Smooth muscle cell of the brain vasculature (primary cell): ENCODE data around the gene NDUFA7.
"Not testable (repeated sequence)": the region's sequence is repeated elsewhere in the genome, so short reads cannot be mapped to it uniquely, and the experiment has no call there.

Experiments
- DNase-seq: peaks from one replicate; pipeline ENCODE4 v3.0.0-alpha.2; 2012; ENCODE audit warnings: low read depth, low spot score

NDUFA7 gene

DNA sequence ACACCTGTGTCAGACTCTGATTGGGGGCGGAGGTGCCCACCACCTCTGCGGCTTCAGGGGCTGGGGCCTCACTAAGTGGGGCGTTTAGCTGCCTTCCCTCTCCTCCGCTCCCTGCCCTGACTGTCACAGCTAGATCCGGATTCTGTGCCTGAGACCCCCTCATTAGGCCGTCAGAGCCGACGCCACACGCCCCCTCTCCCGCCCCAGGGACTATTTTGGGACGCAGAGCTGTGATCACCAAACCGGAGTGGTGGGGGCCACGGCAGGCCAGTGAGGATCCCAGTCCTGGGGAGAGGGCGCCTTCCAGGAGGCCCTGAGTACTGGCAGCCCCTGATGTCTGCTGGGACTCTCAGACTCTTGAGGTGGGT lies 21.1 kb upstream of the NDUFA7 start:
- DNase-seq = no peak

DNA sequence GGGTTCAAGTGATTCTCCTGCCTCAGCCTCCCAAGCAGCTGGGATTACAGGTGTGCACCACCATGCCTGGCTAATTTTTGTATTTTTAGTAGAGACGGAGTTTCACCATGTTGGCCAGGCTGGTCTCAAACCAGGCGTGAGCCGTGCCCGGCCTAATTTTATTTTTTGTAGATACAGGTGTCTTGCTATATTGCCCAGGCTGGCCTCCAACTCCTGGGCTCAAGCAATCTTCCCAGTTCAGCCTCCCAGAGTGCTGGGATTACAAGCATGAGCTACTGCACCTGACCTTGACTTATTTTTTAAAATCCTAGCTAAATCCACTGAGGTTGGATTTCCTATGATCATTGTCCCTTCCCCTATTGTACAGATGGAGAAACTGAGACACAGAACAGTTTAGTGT lies 20.3 kb upstream of the NDUFA7 start:
- not testable (repeated sequence) for DNase-seq

DNA sequence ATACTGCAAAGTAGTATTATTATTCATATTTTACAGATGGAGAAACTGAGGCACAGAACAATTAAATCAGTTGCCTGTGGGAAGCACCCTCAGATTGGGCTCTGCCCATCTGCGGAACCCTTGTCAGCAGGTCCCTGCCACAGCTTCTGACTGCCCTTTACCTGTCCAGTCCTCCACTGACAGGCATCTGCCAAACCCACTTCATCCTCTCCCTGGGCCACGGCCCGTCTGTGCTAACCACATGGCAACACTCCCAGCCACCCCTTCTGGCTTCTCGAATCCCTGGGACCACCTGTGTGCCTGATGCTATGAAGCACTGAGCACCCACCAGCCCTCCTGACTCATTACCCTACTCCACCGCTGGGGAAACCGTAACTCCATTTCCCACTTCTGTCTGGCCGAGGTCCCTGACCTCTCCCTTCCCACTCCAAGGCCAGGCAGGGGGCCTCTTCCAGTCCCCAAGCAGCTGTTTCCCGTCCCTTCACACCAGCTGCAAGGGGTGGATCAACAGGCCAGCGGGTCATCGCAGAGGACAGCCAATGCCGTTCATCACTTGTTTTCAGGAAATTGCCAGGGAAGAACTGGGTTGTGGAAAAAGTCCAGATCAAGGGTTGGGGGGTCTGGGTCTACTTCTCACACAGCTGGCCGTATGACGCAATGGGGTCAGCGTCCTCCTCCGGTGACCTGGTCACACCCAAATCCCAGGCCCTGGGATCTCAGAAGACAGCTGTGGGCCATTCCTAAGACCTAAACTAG lies 19.3 kb upstream of the NDUFA7 start:
- DNase-seq = no peak

DNA sequence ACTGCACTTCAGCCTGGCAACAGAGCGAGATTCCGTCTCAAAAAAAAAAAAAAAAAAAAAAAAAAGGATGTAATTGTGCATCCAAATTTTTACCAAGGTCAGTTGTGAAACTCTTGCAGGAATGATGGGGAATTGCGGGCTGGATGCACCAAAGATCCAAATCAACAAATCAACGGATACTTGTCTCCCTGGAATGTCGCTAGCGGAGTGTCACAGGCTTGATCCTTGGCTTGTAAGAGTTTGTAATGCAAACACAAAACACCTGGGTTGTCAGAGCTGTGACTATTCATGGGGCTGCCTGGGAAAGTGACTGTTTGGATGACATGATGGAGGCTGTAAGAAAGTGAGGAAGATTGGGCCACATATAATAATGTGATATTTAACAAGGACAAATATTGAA lies 17.7 kb upstream of the NDUFA7 start:
- no peak for DNase-seq

DNA sequence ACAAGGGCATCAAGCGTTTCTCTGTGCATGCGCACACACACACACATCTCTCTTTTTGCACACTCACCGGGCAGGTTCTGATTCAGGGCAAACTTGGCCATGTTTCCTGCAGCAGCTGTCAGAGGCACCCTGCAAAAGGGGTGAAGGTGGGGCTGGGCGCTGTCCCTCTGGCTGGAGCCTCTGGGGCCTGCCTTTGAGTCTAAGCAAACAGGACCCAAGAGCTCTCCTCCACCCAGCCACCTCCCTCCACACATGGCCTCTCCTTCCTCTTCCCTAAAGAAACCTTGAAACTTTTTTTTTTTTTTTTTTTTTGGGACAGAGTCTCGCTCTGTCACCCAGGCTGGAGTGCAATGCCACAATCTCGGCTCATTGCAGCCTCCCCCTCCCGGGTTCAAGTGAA lies 16.6 kb upstream of the NDUFA7 start:
- no peak for DNase-seq

DNA sequence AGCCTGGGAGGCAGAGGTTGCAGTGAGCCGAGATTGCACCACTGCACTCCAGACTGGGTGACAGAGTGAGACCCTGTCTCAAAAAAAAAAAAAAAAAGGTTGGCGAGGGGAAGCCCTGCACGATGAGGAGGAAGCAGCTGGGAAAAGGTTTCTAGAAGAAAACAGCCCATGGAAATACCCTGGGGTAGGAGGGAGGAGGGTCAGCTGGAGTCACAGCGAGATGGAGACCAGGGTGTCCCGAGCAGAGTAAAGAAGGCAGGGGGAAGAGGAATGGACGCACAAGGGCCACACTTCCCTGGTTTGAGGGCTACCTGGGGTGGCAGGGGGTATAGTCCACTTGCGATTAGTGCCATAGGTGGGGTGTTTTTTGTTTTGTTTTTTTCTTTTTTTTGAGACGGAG lies 15.5 kb upstream of the NDUFA7 start:
- no peak for DNase-seq

DNA sequence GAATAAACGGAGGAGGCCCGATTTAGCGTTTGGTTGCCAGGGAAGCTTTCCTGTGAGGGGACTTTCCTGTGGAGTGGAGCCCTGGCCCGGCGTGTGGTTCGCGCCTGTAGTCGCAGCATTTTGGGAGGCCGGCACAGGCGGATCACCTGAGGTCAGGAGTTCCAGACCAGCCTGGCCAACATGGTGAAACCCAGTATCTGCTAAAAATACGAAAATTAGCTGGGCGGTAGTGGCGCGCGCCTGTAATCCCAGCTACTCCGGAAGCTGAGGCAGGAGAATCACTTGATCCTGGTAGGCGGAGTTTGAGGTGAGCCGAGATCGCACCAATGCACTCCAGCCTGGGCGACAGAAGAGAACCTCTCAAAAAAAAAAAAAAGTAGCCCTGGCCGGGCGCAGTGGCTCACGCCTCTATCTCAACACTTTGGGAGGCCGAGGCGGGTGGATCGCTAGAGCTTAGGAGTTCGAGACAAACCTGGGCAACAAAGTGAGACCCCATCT lies 14.9 kb upstream of the NDUFA7 start:
- no peak for DNase-seq

DNA sequence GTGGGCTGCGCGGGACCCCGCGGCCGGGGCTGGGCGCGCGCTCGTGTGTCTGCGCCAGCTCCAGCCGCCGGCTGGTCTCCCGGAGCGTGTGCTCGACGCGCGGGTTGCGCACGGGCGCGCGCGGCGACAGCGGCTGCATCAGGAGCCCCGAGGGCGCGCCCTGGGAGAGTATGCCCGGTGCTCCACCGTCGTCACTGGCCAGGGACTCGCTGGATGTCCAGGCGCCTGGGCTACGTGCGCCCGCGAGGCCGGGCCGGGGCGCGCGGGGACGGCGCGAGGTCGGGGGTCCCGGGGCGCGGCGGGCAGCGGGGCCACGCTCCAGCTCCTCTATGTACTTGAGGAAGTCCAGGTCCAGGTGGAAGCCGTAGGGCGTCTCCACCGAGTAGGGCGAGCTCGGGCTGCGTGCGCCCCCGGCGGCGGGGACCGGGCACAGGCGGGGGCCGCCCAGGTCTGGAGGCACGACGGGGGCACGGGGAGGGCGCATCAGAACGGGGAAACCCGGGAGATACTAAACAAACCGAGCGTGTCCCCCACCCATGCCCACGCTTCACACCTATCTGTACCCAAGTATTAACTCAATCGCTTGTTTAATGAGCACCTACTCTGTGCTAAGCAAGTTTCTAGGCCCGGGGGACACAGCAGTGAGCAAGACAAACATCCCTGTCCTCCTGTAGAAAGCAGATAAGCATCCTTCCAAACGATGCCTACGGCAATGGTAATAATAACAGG lies 14.3 kb upstream of the NDUFA7 start:
- no peak for DNase-seq

DNA sequence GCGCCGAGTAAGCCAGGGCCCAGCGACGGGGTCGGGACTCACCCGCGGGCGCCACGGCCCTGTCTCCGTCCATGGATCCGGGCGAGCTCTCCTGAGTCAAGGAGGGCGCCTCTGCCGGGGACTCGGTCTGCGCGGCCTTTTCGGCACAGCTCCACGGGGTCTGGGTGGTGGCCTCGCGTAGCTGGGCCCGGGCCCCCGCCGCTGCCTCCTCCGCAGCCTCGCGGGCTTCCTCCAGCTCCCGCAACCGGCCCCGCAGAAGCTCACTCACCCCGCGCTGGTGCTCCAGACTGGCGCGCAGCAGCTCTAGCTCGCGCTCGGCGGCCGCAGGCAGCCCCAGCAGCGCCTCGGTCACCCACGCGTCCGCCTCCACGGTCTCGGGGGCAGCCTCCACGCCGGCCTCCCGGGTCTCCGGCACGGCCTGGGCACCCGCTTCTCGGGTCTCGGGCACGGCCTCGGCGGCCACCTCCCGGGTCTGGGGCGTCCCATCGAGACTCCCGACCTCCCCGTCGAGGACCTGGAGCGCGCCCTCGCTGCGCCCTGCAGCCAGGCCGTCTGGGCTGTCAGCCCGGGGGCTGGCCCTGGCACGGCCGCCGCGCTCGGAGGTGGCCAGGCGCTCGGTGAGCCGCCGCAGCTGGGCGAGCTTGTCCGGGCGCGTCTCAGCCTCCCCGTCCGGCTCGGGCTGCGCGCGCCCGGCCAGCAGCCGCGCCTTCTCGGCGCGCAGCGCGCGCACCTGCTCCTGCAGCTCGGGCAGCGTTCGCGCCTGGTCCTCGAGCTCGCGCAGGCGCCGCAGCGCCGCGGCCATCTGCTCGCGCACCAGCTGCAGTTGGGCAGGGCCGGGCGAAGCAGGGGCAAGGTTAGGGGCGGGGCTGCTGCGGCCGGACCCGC lies 13.5 kb upstream of the NDUFA7 start:
- DNase-seq = no peak

DNA sequence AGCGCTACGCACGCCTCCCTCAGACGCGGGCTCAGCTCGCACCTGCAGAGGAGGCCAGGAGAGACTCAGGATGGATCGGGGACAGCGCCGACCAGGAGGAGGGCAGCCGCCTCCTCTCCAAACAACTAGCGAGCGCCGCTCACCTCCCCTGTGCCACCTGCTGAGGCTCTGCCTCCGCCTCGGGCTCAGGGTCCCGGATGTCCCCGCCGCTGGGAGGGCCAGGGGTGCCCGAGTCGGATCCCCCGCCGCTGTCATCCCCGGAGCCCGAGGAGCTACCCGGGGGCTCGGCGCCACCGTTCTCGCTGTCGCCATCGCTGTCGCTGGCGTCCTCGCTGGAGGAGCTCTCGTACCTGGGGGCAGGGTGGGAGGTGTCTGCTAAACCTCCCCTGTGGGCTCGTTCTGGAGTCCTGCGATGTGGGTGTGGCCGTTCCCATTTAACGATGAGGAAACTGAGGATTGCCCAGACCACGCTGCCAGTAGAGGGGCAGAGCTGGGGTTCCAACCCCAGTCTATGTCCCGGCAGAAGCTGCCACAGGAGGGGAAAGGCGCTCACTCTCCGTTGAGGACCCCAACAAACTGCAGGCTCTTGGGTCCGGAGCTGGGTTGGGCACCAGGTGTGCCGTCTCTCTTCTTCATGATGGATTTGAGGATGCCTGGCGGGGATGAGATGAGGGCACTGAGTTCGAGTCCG lies 12.7 kb upstream of the NDUFA7 start:
- no peak for DNase-seq

DNA sequence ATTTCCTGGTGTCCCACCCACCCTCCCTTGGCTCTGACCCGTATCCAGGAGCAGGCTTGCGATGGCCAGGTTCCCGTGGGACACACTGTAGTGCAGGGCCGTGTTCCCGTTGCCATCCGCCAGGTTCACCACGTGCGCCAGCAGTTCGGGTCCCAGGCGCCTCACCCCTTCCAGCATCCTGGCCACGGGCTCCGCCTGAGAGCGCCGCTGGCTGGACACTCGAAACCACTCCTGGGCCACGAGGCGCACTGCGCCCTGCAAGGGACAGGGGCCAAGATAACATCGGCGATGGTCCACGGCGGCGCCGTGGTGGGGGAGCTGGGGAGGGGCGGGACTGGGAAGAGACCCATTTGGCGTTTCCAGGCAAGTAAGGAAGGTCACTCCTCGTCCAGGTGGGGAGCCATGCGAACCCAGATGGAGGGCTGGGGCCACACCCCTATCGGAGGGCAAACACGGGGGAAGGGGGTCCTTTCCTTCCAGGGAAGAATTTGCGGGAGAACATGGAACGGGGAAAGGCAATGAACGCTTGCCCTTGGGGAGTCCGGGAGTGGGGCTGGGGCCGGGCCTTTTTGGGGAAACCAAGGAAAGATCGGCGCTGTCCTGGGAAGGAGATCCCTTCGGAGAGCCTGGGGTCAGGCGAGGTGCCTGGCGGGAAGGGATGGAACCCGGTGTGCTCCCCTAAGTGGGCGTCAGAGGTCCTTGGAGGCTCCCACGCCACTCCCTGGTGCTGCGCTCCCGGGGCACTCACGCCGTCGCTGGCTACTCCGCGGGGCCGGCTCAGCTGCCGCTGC lies 12.0 kb upstream of the NDUFA7 start:
- no peak for DNase-seq

DNA sequence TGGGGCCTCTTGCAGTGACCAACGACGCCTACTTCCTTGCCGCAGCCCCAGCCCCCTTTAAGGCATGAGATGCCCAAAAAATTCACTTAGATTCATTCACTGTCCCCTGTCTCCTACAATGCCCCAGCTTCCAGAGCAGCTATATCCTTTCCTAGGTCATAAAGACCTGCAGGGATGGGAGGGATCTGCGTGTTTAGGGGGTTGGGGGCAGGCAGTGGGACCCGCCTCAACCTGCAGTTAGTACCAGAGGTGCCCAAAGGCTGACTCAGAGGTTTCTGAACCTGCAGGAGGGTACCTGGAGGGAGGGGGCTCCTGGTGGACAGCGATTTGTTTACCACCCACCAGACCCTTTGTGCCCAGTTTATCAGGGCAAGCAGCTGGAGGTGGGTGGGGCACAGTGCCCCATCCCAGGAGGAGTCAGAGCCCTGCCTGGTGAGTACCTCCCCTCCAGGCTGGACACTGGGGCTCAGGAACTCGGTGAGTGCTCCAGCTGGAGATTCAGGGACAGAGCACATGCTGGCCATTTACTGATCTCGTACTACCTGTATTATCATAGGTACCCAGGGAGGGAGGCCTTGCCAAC lies 10.2 kb upstream of the NDUFA7 start:
- no peak for DNase-seq

DNA sequence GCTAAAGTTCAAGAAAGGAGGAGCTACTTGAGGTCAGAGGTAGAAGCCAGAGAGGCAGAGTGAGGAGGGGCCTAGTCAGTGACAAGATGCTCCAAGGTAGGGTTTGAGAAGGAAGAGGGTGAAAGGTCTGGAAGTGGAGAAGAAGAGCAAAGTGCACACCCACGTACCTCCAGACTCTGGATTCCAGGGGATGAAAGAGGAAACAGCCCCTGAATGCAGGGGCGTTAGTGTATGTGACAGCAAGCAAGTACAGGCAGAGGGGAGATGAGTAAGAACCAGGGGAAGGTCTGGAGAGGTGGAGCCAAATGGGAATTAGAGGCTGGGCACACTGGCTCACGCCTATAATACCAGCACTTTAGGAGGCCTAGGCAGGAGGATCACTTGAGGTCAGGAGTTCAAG lies 8.8 kb upstream of the NDUFA7 start:
- DNase-seq = no peak

DNA sequence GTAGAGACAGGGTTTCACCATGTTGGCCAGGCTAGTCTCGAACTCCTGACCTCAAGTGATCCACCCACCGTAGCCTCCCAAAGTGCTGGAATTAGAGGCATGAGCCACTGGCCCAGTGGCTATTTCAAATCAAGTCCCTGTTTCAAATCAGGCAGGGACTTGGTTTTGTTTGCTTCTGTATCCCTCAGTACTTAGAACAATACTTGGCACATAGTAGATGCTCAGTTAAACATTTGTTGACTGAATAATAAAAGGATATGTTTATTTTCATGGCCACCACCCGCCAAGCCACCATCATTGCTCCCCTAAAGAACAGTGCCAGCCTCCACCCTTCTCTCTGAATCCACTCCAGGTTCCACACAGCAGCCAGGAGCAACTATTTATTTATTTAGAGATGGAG lies 4.3 kb upstream of the NDUFA7 start:
- DNase-seq = no peak

DNA sequence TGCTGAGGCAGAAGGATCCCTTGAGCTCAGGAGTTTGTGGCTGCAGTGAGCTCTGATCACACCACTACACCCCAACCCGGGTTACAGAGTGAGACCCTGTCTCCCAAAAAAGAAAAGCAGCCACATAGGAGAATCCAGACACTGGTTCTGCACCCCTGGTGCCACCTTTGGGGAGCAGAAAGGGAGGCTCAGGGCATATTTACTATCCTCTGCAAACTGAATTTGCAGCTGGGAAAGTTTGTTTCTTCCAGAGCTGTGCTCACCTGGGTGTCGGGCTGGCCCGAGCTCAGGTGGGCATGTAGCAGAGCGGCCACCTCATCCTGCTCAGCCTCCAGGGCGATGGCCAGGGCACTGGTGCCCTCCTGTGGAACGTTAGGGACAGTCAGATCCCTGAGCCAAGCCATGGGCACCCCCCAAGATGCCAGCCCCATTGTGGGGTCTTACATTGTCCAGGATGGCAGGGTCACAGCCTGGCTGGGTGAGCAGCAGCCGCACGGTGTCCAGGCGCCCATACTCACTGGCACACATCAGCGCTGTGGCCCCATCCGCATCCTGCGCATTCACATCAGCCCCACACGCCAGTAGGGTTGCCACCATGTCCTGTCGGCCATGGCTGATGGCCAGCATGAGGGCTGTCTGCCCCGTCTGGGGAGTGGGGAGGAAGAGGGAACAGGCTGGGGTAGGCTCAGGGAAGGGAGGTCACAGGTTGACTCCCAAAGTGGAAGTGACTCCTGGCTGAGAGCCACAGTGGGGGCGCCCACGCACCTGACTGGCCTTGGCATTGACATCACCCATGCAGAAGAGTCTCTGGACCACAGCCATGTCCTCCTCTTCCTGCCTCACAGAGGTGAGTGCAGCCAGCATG lies 3.2 kb upstream of the NDUFA7 start:
- no peak for DNase-seq

DNA sequence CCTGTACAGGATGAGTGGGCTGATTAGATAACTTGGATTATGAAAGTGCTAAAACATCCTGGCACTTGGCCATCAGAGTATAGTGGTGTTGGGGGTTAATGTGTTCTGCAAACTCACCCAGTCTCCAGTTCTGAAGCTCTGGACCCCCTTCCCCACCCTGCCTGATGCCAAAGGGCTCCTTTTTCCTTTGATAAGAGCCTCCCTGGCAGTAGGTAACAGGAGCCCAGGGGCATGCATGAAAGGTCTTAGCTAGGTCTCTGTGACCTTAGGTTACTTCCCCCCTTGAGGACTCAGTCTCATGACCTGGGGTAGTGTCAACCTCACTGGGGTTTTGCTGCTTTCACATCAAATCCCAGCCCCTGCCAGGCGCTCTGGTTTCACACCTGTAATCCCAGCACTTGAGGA lies 2.6 kb upstream of the NDUFA7 start:
- no peak for DNase-seq

DNA sequence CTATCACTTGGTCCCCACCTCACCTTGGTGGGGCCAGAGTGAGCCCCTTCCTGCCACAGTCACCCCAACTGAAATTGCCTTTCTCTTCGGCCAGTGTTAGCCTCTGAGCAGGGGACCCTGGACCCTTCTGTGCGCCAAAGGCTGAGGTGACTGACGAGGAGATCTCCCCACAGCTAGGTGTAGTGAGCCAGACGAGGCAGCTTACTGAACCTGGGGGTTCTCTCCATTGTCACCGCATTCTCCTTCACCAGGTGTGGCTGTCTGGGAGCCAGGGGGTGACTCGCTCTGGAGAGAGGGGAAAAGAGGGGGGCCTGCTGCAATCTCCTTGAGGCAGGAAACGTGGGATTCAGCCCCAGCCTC lies 1.4 kb upstream of the NDUFA7 start:
- no peak for DNase-seq

DNA sequence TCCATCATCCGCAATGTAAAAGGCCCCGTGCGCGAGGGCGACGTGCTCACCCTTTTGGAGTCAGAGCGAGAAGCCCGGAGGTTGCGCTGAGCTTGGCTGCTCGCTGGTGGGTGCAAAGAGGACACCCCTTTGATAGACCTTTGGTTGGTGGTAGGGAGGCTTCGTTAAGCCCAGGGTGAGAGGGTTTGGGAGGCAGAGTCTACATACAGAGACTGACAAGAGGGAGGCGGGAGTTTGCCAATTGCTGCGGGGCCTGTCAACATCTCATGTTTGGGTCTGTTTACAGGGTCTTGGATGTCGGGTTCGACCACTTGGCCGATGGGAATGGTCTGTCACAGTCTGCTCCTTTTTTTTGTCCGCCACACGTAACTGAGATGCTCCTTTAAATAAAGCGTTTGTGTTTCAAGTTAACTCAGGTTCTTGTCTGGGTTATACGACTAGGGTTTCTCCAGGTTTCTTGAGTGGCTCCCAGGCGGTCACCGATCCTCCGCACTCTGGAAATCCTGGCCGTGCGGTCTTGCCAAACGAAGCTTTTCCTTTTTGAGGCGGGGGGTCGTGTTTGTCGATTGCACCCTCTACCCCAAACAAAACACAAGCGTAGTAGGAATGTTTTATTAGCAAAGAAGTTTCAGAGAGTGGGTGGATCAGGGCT lies 937 bp upstream of the NDUFA7 start:
- no peak for DNase-seq

DNA sequence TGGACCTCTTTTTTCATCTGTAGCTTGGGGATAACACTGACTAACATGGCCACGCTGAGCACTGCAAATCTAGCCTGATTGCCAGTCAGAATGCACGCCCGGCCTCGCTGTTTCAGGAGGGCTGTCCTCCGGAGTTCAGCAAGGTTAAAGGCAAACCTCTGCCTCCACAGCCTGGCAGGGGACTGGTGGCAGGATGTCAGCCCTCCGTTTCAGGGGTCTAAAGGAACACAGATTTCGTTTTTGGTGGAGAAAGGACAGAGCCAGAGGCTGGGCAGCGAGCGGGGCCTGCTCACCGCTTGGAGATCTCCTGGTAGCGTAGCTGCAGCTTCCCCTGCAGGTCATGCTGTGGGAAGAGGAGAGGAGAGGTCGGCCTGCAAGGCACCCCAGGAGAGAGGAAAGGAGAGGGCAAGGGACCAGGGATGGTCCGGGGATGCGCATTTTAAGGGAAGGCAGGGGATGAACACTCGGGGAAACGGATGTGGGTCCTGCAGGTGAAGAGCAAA lies 560 bp downstream of the NDUFA7 start:
- DNase-seq = no peak
